GM23338 (cell line): ENCODE results near the gene HIVEP3.

ENCODE experiments used
- EZH2 ChIP-seq: fragments of 200-600 bp; sonication (generic); IDR thresholded peaks from one replicate; pipeline ENCODE4 v1.8.0; 2017; ENCODE audit warnings: antibody characterized with exemption, mild to moderate bottlenecking, low read depth; ENCODE audit not compliant: unreplicated experiment
- POLR2AphosphoS5 ChIP-seq: IDR thresholded peaks from 2 replicates; pipeline ENCODE4 v1.6.1; 2016; ENCODE audit warnings: antibody characterized with exemption, low read depth
- TF ChIP-seq, protein P1 (sequence below), 2 experiments: fragments of 200-600 bp in 1 of 2; sonication (generic) in 1 of 2; conservative IDR thresholded peaks; 2 replicates each; pipeline versions ENCODE4 v1.5.1 to v1.6.1; 2016 to 2017; ENCODE audit warnings: antibody characterized with exemption in 2 of 2, low read depth in 2 of 2, mild to moderate bottlenecking in 2 of 2, moderate library complexity in 1 of 2

DNA sequence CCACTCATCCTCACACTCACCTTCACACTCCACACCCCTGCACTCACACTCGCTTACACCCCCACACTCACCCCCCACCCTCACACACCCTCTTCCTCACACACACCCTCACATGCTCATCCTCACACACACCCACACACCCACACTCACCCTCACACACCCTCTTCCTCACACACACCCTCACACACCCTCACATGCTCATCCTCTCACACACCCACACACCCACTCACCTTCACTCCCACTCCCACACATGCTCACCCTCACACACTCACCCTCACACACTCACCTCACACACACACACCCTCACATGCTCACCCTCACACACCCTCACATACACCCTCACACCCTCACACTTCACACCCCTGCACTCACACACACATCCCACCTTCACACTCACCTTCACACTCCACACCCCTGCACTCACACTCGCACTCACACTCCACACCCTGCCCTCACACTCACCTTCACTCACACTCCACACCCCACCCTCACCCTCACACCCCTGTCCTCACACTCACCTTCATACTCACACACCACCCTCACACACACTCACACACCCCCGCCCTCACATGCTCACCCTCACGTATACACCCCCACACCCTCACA lies 391.7 kb downstream of the HIVEP3 start:
- TF ChIP-seq, protein P1, sequence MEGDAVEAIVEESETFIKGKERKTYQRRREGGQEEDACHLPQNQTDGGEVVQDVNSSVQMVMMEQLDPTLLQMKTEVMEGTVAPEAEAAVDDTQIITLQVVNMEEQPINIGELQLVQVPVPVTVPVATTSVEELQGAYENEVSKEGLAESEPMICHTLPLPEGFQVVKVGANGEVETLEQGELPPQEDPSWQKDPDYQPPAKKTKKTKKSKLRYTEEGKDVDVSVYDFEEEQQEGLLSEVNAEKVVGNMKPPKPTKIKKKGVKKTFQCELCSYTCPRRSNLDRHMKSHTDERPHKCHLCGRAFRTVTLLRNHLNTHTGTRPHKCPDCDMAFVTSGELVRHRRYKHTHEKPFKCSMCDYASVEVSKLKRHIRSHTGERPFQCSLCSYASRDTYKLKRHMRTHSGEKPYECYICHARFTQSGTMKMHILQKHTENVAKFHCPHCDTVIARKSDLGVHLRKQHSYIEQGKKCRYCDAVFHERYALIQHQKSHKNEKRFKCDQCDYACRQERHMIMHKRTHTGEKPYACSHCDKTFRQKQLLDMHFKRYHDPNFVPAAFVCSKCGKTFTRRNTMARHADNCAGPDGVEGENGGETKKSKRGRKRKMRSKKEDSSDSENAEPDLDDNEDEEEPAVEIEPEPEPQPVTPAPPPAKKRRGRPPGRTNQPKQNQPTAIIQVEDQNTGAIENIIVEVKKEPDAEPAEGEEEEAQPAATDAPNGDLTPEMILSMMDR (conservative IDR thresholded peaks at IDR 0.05; ENCODE audit: low read depth in 2 of 2), result no peak
- no peak for TF ChIP-seq POLR2AphosphoS5
- no peak for TF ChIP-seq EZH2
